ENCODE data around the gene PRM1. TPM values are rescaled to one million over a fixed set of nuclear protein-coding genes. Genes with fewer than 3 reads are reported as not detected.

PRM1 gene
- total RNA-seq, 1 experiment from 2014 or later = 0.48 TPM

GRCh38 chr16:11328172-11329070, 47.3 kb upstream of the PRM1 start (continued):
- TF ChIP-seq ETV6 (CRISPR knock-in tag; IDR thresholded peaks at IDR 0.05) (peak; percentile 75; the same call in 1 of the 2 replicates), ATF6 (CRISPR knock-in tag; IDR thresholded peaks at IDR 0.05) (no peak), ZNF138 (CRISPR knock-in tag; conservative IDR thresholded peaks at IDR 0.05) (no peak), USF1 (CRISPR knock-in tag; IDR thresholded peaks at IDR 0.05) (0 out of 2 replicates have a peak, but pooled peaks have one; percentile 18), JUN (CRISPR knock-in tag; IDR thresholded peaks at IDR 0.05) (peak; percentile 56; the same call in 1 of the 2 replicates), FOXP4 (CRISPR knock-in tag; IDR thresholded peaks at IDR 0.05) (no peak), AFF4 (CRISPR knock-in tag; IDR thresholded peaks at IDR 0.05; ENCODE audit: borderline replicate concordance) (no peak), PRDM15 (CRISPR knock-in tag; IDR thresholded peaks at IDR 0.05) (no peak), ATF2 (CRISPR knock-in tag; IDR thresholded peaks at IDR 0.05; ENCODE audit: borderline replicate concordance, low read depth) (no peak), USF2 (CRISPR knock-in tag; IDR thresholded peaks at IDR 0.05) (no peak), FOXP1 (CRISPR knock-in tag; IDR thresholded peaks at IDR 0.05; ENCODE audit: borderline replicate concordance) (0 out of 2 replicates have a peak, but pooled peaks have one; percentile 27), FOXJ3 (CRISPR knock-in tag; IDR thresholded peaks at IDR 0.05; ENCODE audit: borderline replicate concordance) (no peak), NR3C1 (CRISPR knock-in tag; conservative IDR thresholded peaks at IDR 0.05; ENCODE audit: low read depth) (no peak), ZNF232 (CRISPR knock-in tag; IDR thresholded peaks at IDR 0.05) (no peak), GTF2I (CRISPR knock-in tag; conservative IDR thresholded peaks at IDR 0.05) (peak; percentile 99), ERG (CRISPR knock-in tag; IDR thresholded peaks at IDR 0.05) (no peak), SMAD3 (CRISPR knock-in tag; IDR thresholded peaks at IDR 0.05; ENCODE audit: borderline replicate concordance) (peak; percentile 44; the same call in 1 of the 2 replicates)
- TF ChIP-seq, protein P1, sequence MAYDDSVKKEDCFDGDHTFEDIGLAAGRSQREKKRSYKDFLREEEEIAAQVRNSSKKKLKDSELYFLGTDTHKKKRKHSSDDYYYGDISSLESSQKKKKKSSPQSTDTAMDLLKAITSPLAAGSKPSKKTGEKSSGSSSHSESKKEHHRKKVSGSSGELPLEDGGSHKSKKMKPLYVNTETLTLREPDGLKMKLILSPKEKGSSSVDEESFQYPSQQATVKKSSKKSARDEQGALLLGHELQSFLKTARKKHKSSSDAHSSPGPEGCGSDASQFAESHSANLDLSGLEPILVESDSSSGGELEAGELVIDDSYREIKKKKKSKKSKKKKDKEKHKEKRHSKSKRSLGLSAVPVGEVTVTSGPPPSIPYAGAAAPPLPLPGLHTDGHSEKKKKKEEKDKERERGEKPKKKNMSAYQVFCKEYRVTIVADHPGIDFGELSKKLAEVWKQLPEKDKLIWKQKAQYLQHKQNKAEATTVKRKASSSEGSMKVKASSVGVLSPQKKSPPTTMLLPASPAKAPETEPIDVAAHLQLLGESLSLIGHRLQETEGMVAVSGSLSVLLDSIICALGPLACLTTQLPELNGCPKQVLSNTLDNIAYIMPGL (CRISPR knock-in tag; IDR thresholded peaks at IDR 0.05) = no peak

Data from WTC11 (cell line).